Astrocyte of the cerebellum (primary cell): ENCODE results near the gene NDUFAF8.

Source experiments
- DNase-seq: peaks from one replicate; pipeline ENCODE4 v3.0.0-alpha.2; 2011; ENCODE audit warnings: low read depth
- H3K4me3 ChIP-seq: 2 replicates; pipeline ENCODE4 v1.5.1; 2011; ENCODE audit warnings: mild to moderate bottlenecking, low read depth, low read length, moderate library complexity
- in situ Hi-C: cut with HindIII; loops from 2 replicates; pipeline ENCODE4 v1.10.0; 2017; ENCODE audit warnings: low sequenced_read_pairs
- TF ChIP-seq, protein P1 (sequence below): IDR thresholded peaks from 2 replicates; pipeline ENCODE4 v1.5.1; 2012; ENCODE audit warnings: low read length, low read depth, moderate library complexity, mild to moderate bottlenecking; ENCODE audit errors: missing control alignments

The NDUFAF8 gene

DNA sequence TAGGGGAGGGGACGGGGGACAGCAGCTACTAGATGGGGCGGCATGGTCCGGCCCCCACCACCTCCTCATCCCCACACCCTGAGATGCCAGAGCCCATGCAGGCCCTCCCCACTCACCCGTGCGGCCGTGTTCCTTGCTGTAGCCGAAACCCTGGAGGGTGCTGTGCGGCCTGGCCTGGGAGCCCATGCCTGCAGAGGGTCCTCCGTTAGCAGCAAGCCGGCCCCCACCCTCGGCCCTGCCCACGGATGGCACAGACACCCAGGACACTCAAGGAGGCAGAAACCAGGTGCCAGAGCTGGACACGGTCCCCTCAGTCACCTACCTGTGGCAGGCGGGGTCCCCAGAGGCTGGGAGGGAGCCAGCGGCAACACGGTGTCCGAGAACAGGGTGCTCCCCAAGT lies 5.8 kb upstream of the NDUFAF8 start:
- TF ChIP-seq, protein P1, sequence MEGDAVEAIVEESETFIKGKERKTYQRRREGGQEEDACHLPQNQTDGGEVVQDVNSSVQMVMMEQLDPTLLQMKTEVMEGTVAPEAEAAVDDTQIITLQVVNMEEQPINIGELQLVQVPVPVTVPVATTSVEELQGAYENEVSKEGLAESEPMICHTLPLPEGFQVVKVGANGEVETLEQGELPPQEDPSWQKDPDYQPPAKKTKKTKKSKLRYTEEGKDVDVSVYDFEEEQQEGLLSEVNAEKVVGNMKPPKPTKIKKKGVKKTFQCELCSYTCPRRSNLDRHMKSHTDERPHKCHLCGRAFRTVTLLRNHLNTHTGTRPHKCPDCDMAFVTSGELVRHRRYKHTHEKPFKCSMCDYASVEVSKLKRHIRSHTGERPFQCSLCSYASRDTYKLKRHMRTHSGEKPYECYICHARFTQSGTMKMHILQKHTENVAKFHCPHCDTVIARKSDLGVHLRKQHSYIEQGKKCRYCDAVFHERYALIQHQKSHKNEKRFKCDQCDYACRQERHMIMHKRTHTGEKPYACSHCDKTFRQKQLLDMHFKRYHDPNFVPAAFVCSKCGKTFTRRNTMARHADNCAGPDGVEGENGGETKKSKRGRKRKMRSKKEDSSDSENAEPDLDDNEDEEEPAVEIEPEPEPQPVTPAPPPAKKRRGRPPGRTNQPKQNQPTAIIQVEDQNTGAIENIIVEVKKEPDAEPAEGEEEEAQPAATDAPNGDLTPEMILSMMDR: no peak
- in situ Hi-C loops: no loop called here
- no peak overlapping the region for H3K4me3 ChIP-seq
- DNase-seq: no peak

DNA sequence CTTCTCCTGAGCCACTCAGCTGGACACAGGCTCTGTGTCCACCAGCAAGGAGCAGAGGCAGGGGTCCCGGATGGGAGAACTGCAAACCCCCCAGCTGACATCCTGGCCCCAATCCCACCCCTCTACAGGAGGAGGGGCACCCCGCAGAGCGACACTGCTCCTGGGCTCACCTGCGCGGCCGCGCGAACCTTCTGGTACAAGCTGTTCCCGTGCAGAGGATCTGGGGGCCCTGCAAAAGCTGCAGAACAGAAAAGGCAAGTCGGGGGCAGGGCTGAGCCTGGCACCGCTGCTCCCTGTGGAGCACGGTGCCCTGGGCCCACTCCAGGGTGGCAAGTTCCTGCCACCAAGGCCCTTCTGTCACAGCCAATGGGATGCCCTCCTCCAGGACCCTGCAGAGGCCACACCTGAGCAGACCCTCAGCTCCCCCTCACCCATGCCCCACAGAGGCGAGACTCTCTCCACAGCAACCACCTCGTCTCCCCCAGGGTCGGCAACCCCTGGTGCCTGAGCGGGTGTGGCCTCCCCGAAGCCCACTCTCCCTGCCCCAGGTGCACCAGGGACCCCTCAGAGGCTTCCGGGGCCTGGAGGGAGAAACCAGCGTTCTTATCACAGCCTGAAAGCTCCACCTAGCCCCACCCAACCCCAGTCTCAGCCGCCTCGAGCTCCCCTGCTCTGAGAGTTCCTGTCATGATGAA lies 5.2 kb upstream of the NDUFAF8 start:
- DNase-seq: no peak
- in situ Hi-C loops: no loop called here
- TF ChIP-seq, protein P1: no peak
- H3K4me3 ChIP-seq: no peak overlapping the region

GRCh38 chr17:81234506-81234855 lies 4.6 kb upstream of the NDUFAF8 start:
- DNase-seq: no peak
- H3K4me3 ChIP-seq: no peak overlapping the region
- TF ChIP-seq, protein P1: no peak
- in situ Hi-C loops: no loop called here

- H3K4me3 ChIP-seq: no peak overlapping the region
- no peak for DNase-seq
- TF ChIP-seq, protein P1: no peak
- in situ Hi-C loops: no loop called here
These were observed 3.9 kb upstream of the NDUFAF8 start for GRCh38 chr17:81234940-81235821.

DNA sequence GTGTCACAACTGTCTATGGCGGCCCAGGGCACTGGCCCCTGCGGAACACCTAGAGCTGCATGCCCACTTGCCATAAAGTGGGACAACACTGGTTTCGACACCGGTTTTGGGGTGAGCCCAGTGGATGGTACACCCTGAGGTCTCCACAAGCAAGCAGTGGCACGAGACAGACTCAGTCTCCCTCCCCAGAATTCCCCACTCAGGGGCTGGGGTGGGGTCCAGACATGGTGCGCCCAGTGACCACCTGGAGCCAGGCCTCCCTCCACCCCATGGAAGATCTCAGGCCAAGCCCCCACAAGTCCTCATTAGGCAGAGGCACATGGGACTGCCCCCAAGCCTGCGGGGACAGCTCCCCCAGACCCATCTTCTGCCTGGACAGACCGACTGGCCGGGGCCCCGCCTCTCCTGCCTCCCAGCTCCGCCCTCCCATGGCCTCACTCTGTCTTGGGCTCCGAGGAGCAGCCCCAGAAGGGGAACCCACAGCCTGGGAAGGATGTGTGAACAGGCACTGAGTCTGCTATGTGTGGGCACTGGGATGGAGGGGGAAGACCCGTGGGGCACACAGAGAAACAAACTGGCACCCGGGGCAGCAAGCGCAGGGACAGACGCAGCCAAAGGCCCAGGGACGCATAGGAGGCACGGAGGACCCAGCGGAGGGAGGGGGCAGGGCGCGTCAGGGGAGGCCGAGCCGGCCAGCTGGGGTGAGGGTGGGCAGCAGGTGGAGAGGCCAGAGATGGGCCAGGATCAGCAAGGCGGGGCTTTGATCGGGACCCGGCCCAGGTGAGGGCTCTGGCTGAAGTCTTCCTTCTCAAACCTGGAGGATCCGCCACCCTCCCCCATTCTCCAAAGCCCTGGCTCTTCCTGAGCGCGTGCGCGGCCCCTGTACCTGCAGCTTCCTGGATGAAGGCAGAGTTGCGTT lies 3.0 kb upstream of the NDUFAF8 start:
- no peak overlapping the region for H3K4me3 ChIP-seq
- in situ Hi-C loops: no loop called here
- no peak for DNase-seq
- TF ChIP-seq, protein P1: no peak

- TF ChIP-seq, protein P1: no peak
- H3K4me3 ChIP-seq: no peak overlapping the region
- no peak for DNase-seq
- in situ Hi-C loops: no loop called here
These were observed 2.3 kb upstream of the NDUFAF8 start for GRCh38 chr17:81236784-81237183.
